ENCODE measurements around the gene ACTR2.

ACTR2 gene

DNA sequence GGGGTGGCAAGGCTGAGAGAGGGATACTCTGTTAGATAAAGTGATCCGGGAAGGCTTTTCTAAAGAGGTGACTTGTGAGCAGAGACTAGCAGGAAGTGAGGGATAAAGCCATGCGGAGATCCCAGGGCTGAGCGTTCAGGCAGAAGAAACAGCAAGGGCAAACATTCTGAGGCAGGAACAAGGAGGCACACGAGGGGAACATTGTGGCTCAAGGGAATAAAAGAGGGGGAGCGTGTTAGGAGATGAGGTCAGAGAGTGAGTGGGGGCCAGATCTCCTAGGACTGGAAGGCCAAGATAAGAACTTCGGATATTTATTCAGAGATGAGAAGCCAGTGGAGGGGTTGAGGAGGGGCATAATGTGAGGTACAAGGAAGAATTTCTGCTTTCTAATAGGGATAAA lies 67.1 kb downstream of the ACTR2 start:
- no peak overlapping the region for H3K27ac ChIP-seq
- no peak for TF ChIP-seq ZFX (IDR thresholded peaks at IDR 0.05)
- no peak for TF ChIP-seq CTCF (conservative IDR thresholded peaks at IDR 0.05)

GRCh38 chr2:65296971-65297370 lies 69.3 kb downstream of the ACTR2 start:
- no peak overlapping the region for H3K27ac ChIP-seq
- TF ChIP-seq CTCF (conservative IDR thresholded peaks at IDR 0.05) (no peak), ZFX (IDR thresholded peaks at IDR 0.05) (no peak)

DNA sequence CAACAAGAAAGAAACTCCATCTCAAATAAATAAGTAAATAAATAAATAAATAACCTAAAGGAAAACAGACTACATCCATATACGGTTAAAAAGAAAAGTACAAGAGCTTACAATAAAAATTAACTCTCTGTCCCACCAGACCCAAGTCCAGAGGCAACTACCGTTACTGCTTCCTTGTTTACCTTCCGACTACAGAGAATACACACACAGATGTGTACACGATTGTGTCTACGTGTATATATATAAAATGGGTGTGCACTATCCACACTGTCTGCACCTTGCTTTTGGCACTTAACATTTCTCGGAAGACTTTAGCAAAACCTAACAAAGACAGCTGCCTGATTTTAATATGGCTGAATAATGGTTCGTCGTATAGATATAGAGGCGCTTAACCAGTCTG lies 69.9 kb downstream of the ACTR2 start:
- no peak overlapping the region for H3K27ac ChIP-seq
- TF ChIP-seq CTCF (conservative IDR thresholded peaks at IDR 0.05) = no peak
- TF ChIP-seq ZFX (IDR thresholded peaks at IDR 0.05) = no peak

- no peak overlapping the region for H3K27ac ChIP-seq
- TF ChIP-seq CTCF (conservative IDR thresholded peaks at IDR 0.05) (no peak), ZFX (IDR thresholded peaks at IDR 0.05) (no peak)
Measured at GRCh38 chr2:65298089-65298488, 70.5 kb downstream of the ACTR2 start.

GRCh38 chr2:65299246-65299645 lies 71.6 kb downstream of the ACTR2 start:
- no peak overlapping the region for H3K27ac ChIP-seq
- TF ChIP-seq ZFX (IDR thresholded peaks at IDR 0.05) (no peak), CTCF (conservative IDR thresholded peaks at IDR 0.05) (no peak)

- no peak overlapping the region for H3K27ac ChIP-seq
- no peak for TF ChIP-seq CTCF (conservative IDR thresholded peaks at IDR 0.05)
- no peak for TF ChIP-seq ZFX (IDR thresholded peaks at IDR 0.05)
Measured at GRCh38 chr2:65300134-65300760, 72.6 kb downstream of the ACTR2 start.

DNA sequence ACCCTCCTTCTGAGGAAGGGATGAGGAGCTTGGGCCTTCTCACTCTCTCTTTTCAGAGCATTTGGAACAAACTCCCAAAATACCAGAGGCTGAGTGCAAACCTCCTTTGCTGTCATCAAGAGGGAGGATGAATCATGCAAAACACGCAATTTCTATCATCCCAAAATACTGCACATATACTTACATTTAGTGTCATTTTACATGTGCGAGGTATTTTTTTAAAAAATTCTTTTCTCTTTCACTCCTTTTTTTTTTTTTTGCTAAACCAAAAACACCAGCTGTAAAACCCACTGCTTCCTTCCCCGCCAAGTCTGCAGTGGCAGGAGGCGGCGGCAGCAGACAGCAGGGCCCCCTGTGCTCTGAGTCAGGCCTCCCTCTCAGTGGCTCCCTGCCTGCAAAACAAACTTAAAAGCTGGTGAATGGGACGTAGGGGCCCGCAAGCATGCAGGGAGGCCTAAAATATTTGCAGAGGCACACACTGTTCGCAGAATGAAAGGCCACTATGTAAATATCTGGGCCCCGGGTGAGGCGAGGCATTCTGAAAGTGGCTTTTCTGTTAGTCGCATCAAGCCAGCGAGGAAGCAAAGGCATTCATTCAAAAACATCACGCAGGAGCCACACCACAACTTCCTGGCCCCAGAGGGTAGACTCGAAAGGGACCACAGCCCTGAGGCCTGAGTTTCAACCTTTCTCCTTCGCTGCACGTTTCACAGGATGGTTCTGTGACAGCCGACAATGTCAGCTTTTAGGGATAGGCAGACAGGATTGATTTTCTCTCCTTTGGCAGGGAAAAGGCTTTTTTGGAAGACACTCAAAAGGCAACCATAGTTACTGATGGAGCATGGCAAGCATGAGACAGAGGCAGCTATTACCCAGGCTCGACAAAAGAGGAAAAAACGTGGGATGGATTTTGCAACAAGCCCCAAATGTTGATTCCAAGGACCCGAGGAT lies 73.4 kb downstream of the ACTR2 start:
- H3K27ac ChIP-seq = no peak overlapping the region
- TF ChIP-seq ZFX (IDR thresholded peaks at IDR 0.05) = no peak
- TF ChIP-seq CTCF (conservative IDR thresholded peaks at IDR 0.05) = no peak
